ENCODE results near the gene NDUFC1. TPM values are rescaled to one million over a fixed set of nuclear protein-coding genes. Genes with fewer than 3 reads are reported as not detected.

Gene NDUFC1
- total and polyA plus RNA-seq, 2 of the 8 experiments (the other 6 are each of a cell fraction or from before 2014, with no cell fraction given) = 41.9 to 62.0 TPM

DNA sequence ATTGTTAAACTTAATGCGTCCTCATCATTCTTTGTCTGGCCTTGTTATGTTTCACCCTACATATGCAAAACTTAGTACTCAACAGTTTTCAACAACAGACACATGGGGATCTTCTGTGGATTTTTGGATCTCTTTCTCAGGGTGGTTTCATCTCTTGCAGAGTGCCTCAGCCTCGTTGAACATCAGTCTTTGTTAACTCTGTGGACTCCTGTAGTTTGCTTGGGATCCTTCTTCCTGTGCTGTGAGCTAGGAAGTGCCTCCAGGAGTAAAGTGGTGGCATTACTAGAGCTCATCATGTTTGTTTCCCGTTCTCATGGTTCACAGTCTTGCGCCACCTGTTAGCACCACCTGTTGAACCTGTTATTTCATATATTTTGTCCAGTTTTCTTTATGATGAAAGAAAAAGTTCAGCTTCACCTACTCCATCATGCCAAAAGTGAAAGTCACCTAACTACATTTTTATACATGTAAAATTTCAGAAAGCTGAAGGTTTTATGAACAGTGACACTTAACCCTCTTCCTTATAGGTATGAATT, 27.5 kb upstream of the NDUFC1 start (continued):
- TF ChIP-seq RBBP5 (IDR thresholded peaks at IDR 0.05; ENCODE audit: borderline replicate concordance, low read depth, low read length) = no peak
- TF ChIP-seq TAF7 (optimal IDR thresholded peaks at IDR 0.05; ENCODE audit: borderline replicate concordance, low read depth, low read length) = no peak
- no peak for TF ChIP-seq ASH2L (IDR thresholded peaks at IDR 0.05; ENCODE audit: low read length)
